Sigmoid colon (tissue), 4 donors: ENCODE measurements around the gene FNDC3A.

Experiments
- CTCF ChIP-seq, 4 experiments: fragments of 450-650 bp in 3 of 4; fragments of 200-600 bp in 1 of 4; IDR thresholded peaks; one replicate each; pipeline ENCODE4 v1.5.1; 2016 to 2019; ENCODE audit warnings: antibody characterized with exemption in 4 of 4, mild to moderate bottlenecking in 3 of 4, moderate library complexity in 2 of 4
- EP300 ChIP-seq, 4 donors: sonication (generic); formaldehyde crosslinking; IDR thresholded peaks; one replicate each; pipeline ENCODE4 v1.6.1; 2017; ENCODE audit warnings: antibody characterized with exemption in 4 of 4
- POLR2A ChIP-seq, 2 donors: fragments of 450-650 bp; IDR thresholded peaks; one replicate each; pipeline ENCODE4 v1.6.1; 2016; ENCODE audit warnings: antibody characterized with exemption in 2 of 2, mild to moderate bottlenecking in 2 of 2, moderate library complexity in 2 of 2
- POLR2AphosphoS5 ChIP-seq, 4 donors: sonication (generic); formaldehyde crosslinking; IDR thresholded peaks; one replicate each; pipeline ENCODE4 v1.6.1; 2017; ENCODE audit warnings: antibody characterized with exemption in 4 of 4

GRCh38 chr13:49221590-49221965 lies 245.9 kb downstream of the FNDC3A start:
- TF ChIP-seq CTCF (IDR thresholded peaks at IDR 0.05): no peak
- no peak for TF ChIP-seq POLR2A (IDR thresholded peaks at IDR 0.05)
- TF ChIP-seq POLR2AphosphoS5 (IDR thresholded peaks at IDR 0.05): no peak
- TF ChIP-seq EP300 (IDR thresholded peaks at IDR 0.05): no peak
